WTC11 (cell line): ENCODE results near the gene OR11H6.

Source experiments
- CBFB ChIP-seq: sonication (generic); formaldehyde crosslinking; IDR thresholded peaks from 2 replicates; pipeline ENCODE4 v1.8.1; 2022; ENCODE audit warnings: mild to moderate bottlenecking, low read depth, missing genetic modification reagents
- ESRRA ChIP-seq: sonication (generic); formaldehyde crosslinking; IDR thresholded peaks from 2 replicates; pipeline ENCODE4 v1.8.1; 2022; ENCODE audit warnings: mild to moderate bottlenecking, missing genetic modification reagents, borderline replicate concordance
- ETV6 ChIP-seq: sonication (generic); formaldehyde crosslinking; IDR thresholded peaks from 2 replicates; pipeline ENCODE4 v1.8.1; 2022; ENCODE audit warnings: mild to moderate bottlenecking, missing genetic modification reagents
- FOXJ3 ChIP-seq: sonication (generic); formaldehyde crosslinking; IDR thresholded peaks from 2 replicates; pipeline ENCODE4 v1.9.0; 2021; ENCODE audit warnings: missing genetic modification reagents, mild to moderate bottlenecking, borderline replicate concordance
- KAT7 ChIP-seq: sonication (generic); formaldehyde crosslinking; IDR thresholded peaks from 2 replicates; pipeline ENCODE4 v1.8.1; 2023; ENCODE audit warnings: missing genetic modification reagents, mild to moderate bottlenecking, borderline replicate concordance
- TEAD4 ChIP-seq: sonication (generic); formaldehyde crosslinking; IDR thresholded peaks from 2 replicates; pipeline ENCODE4 v1.8.0; 2022; ENCODE audit warnings: mild to moderate bottlenecking, missing genetic modification reagents
- ZBTB21 ChIP-seq: sonication (generic); formaldehyde crosslinking; IDR thresholded peaks from 2 replicates; pipeline ENCODE4 v1.8.1; 2023; ENCODE audit warnings: mild to moderate bottlenecking, missing genetic modification reagents, borderline replicate concordance
- ZNF121 ChIP-seq: sonication (generic); formaldehyde crosslinking; IDR thresholded peaks from 2 replicates; pipeline ENCODE4 v1.8.0; 2023; ENCODE audit warnings: missing genetic modification reagents
- ZNF138 ChIP-seq: sonication (generic); formaldehyde crosslinking; conservative IDR thresholded peaks from 2 replicates; pipeline ENCODE4 v1.8.1; 2022; ENCODE audit warnings: mild to moderate bottlenecking, moderate library complexity, missing genetic modification reagents
- TF ChIP-seq, protein P1 (sequence below): fragments of 200-600 bp; IDR thresholded peaks from 2 replicates; pipeline ENCODE4 v1.8.0; 2022; ENCODE audit warnings: antibody characterized with exemption
- TF ChIP-seq, protein P2 (sequence below): sonication (generic); formaldehyde crosslinking; IDR thresholded peaks from 2 replicates; pipeline ENCODE4 v1.8.0; 2022; ENCODE audit warnings: missing genetic modification reagents
- TF ChIP-seq, protein P3 (sequence below): fragments of 250-450 bp; sonication (Bioruptor Pico); IDR thresholded peaks from 2 replicates; pipeline ENCODE4 v1.9.0; 2021; ENCODE audit warnings: moderate library complexity, mild to moderate bottlenecking, inconsistent platforms, borderline replicate concordance
- TF ChIP-seq, protein P4 (sequence below): sonication (generic); formaldehyde crosslinking; IDR thresholded peaks from 2 replicates; pipeline ENCODE4 v1.8.0; 2022; ENCODE audit warnings: mild to moderate bottlenecking, missing genetic modification reagents
- TF ChIP-seq, protein P5 (sequence below): sonication (generic); formaldehyde crosslinking; IDR thresholded peaks from 2 replicates; pipeline ENCODE4 v1.8.1; 2023; ENCODE audit warnings: mild to moderate bottlenecking, missing genetic modification reagents, moderate library complexity

DNA sequence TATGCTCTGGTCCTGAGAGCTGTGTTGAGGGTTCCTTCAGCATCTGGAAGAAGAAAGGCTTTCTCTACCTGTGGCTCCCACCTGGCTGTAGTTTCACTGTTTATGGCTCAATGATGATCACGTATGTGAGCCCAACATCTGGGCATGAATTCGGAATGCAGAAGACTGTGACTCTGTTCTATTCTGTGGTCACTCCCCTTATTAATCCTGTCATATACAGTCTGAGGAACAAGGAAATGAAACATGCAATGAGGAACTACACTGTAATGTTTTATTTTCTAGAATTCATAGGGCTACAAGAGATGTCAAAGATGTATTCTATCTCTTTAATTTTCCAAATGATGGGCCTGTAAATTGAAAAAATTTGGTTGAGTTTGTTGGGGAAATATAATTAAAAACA lies 43.6 kb upstream of the OR11H6 start:
- TF ChIP-seq ZNF121 (CRISPR knock-in tag) (no peak), FOXJ3 (CRISPR knock-in tag) (no peak), CBFB (no peak), ZBTB21 (CRISPR knock-in tag) (no peak), TEAD4 (CRISPR knock-in tag) (no peak), KAT7 (CRISPR knock-in tag) (no peak), ETV6 (no peak), ESRRA (no peak), ZNF138 (CRISPR knock-in tag) (no peak)
- TF ChIP-seq, protein P1, sequence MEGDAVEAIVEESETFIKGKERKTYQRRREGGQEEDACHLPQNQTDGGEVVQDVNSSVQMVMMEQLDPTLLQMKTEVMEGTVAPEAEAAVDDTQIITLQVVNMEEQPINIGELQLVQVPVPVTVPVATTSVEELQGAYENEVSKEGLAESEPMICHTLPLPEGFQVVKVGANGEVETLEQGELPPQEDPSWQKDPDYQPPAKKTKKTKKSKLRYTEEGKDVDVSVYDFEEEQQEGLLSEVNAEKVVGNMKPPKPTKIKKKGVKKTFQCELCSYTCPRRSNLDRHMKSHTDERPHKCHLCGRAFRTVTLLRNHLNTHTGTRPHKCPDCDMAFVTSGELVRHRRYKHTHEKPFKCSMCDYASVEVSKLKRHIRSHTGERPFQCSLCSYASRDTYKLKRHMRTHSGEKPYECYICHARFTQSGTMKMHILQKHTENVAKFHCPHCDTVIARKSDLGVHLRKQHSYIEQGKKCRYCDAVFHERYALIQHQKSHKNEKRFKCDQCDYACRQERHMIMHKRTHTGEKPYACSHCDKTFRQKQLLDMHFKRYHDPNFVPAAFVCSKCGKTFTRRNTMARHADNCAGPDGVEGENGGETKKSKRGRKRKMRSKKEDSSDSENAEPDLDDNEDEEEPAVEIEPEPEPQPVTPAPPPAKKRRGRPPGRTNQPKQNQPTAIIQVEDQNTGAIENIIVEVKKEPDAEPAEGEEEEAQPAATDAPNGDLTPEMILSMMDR, result no peak
- TF ChIP-seq, protein P2, sequence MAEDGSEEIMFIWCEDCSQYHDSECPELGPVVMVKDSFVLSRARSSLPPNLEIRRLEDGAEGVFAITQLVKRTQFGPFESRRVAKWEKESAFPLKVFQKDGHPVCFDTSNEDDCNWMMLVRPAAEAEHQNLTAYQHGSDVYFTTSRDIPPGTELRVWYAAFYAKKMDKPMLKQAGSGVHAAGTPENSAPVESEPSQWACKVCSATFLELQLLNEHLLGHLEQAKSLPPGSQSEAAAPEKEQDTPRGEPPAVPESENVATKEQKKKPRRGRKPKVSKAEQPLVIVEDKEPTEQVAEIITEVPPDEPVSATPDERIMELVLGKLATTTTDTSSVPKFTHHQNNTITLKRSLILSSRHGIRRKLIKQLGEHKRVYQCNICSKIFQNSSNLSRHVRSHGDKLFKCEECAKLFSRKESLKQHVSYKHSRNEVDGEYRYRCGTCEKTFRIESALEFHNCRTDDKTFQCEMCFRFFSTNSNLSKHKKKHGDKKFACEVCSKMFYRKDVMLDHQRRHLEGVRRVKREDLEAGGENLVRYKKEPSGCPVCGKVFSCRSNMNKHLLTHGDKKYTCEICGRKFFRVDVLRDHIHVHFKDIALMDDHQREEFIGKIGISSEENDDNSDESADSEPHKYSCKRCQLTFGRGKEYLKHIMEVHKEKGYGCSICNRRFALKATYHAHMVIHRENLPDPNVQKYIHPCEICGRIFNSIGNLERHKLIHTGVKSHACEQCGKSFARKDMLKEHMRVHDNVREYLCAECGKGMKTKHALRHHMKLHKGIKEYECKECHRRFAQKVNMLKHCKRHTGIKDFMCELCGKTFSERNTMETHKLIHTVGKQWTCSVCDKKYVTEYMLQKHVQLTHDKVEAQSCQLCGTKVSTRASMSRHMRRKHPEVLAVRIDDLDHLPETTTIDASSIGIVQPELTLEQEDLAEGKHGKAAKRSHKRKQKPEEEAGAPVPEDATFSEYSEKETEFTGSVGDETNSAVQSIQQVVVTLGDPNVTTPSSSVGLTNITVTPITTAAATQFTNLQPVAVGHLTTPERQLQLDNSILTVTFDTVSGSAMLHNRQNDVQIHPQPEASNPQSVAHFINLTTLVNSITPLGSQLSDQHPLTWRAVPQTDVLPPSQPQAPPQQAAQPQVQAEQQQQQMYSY (CRISPR knock-in tag), result no peak
- TF ChIP-seq, protein P3, sequence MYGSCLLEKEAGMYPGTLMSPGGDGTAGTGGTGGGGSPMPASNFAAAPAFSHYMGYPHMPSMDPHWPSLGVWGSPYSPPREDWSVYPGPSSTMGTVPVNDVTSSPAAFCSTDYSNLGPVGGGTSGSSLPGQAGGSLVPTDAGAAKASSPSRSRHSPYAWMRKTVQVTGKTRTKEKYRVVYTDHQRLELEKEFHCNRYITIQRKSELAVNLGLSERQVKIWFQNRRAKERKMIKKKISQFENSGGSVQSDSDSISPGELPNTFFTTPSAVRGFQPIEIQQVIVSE, result no peak
- TF ChIP-seq, protein P4, sequence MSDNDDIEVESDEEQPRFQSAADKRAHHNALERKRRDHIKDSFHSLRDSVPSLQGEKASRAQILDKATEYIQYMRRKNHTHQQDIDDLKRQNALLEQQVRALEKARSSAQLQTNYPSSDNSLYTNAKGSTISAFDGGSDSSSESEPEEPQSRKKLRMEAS (CRISPR knock-in tag), result no peak
- TF ChIP-seq, protein P5, sequence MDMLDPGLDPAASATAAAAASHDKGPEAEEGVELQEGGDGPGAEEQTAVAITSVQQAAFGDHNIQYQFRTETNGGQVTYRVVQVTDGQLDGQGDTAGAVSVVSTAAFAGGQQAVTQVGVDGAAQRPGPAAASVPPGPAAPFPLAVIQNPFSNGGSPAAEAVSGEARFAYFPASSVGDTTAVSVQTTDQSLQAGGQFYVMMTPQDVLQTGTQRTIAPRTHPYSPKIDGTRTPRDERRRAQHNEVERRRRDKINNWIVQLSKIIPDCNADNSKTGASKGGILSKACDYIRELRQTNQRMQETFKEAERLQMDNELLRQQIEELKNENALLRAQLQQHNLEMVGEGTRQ (CRISPR knock-in tag), result no peak
